IPS-20b (cell line): Measurements from ENCODE around the gene FAM184A.

Experiments used
- H3K27ac ChIP-seq: one replicate; pipeline ENCODE4 v1.5.1; 2013; ENCODE audit warnings: low read length
- H3K27me3 ChIP-seq: 2 replicates; pipeline ENCODE4 v1.6.1; 2013; ENCODE audit warnings: mild to moderate bottlenecking, low read length, inconsistent platforms; ENCODE audit not compliant: insufficient read depth
- H3K36me3 ChIP-seq: 2 replicates; pipeline ENCODE4 v1.6.1; 2013; ENCODE audit warnings: low read depth, mild to moderate bottlenecking, inconsistent platforms, low read length, moderate library complexity; ENCODE audit not compliant: insufficient read depth
- H3K4me1 ChIP-seq: 2 replicates; pipeline ENCODE4 v1.6.1; 2013; ENCODE audit warnings: mild to moderate bottlenecking, control low read depth, inconsistent platforms, low read length, moderate library complexity; ENCODE audit not compliant: insufficient read depth
- H3K4me3 ChIP-seq: 2 replicates; pipeline ENCODE4 v1.5.1; 2013; ENCODE audit warnings: mild to moderate bottlenecking, low read length, inconsistent platforms
- H3K9ac ChIP-seq: 2 replicates; pipeline ENCODE4 v1.6.1; 2013; ENCODE audit warnings: low read depth, mild to moderate bottlenecking, inconsistent platforms, low read length, moderate library complexity
- H3K9me3 ChIP-seq: 2 replicates; pipeline ENCODE4 v1.6.1; 2013; ENCODE audit warnings: mild to moderate bottlenecking, low read depth, low read length, inconsistent platforms; ENCODE audit not compliant: insufficient read depth

FAM184A gene

GRCh38 chr6:118981884-118982574 is 96.4 kb downstream of the FAM184A start:
- Histone ChIP-seq H3K27ac (no peak overlapping the region), H3K36me3 (peaks cover 11% of the 10 kb centered on the region; the same call in 1 of the 2 replicates), H3K4me1 (no peaks in the 10 kb centered on the region), H3K27me3 (no peaks in the 10 kb centered on the region), H3K9ac (no peak overlapping the region), H3K9me3 (no peaks in the 10 kb centered on the region), H3K4me3 (no peak overlapping the region)

DNA sequence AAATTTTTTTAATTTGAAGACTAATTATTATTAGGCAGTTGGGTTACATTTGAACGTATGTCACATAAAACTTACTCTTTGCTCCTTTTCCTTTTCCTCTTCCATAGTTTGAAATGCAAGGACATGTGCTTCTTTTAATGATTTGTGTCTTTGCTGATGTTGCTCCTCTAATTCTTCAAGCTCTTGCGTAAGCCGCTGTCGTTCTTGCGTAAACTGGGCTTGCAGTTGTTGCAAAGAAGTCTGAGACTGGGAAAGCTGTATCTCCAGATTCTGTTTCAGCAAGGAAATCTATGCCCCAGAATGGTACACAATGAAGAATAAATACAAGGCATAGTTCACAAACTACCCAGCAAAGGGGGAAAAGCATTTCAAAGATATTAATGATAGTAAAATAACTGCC is 98.4 kb downstream of the FAM184A start:
- Histone ChIP-seq H3K9ac (no peak overlapping the region), H3K4me3 (no peak overlapping the region), H3K27ac (no peak overlapping the region), H3K27me3 (no peaks in the 10 kb centered on the region), H3K9me3 (no peaks in the 10 kb centered on the region), H3K36me3 (peaks cover 11% of the 10 kb centered on the region; the same call in 1 of the 2 replicates), H3K4me1 (no peaks in the 10 kb centered on the region)

DNA sequence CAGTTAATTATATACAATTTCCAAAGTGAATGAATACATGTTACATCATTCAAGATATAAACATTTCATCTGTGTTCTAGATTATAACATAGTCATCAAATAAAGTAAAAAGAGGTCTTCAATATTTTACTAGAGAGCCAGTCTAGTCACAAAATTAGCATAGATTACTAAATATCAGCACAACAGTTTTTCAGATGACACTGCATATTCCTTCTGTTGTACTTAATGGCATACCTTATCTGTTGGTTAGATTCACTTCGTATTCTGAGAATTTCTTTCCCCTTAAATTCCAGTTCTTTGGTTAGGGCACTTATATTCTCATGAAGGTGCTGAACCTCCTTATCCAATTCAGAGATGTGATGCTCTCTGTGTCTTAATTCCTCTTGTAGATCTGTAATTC is 103.7 kb downstream of the FAM184A start:
- peaks cover 14% of the 10 kb centered on the region for H3K4me1 ChIP-seq
- no peaks in the 10 kb centered on the region for H3K27me3 ChIP-seq
- H3K27ac ChIP-seq: no peak overlapping the region
- peaks cover 23% of the 10 kb centered on the region for H3K36me3 ChIP-seq
- no peak overlapping the region for H3K4me3 ChIP-seq
- no peaks in the 10 kb centered on the region for H3K9me3 ChIP-seq
- H3K9ac ChIP-seq: no peak overlapping the region

DNA sequence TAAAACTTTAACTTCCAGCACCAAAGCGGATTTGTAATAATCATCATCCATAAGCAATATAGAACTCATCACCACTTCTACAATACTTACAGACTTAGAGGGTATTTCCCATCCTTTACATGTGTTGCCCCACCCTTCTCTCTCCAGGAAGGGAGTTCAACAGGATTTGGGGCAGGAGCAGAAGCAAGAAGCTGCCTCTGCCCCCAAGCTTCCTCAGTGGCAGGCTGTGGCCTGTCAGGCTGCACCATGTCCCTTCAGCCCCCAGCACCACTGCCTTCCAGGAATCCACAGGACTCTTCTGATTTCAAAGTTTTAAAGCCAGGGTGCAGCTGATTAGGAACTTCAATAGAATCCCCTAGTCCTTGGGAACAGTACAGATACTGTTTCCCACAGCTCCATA is 106.8 kb downstream of the FAM184A start:
- Histone ChIP-seq H3K27ac (no peak overlapping the region), H3K27me3 (no peaks in the 10 kb centered on the region), H3K36me3 (peaks cover 11% of the 10 kb centered on the region), H3K4me3 (no peak overlapping the region), H3K4me1 (peaks cover 14% of the 10 kb centered on the region), H3K9me3 (no peaks in the 10 kb centered on the region), H3K9ac (no peak overlapping the region)

DNA sequence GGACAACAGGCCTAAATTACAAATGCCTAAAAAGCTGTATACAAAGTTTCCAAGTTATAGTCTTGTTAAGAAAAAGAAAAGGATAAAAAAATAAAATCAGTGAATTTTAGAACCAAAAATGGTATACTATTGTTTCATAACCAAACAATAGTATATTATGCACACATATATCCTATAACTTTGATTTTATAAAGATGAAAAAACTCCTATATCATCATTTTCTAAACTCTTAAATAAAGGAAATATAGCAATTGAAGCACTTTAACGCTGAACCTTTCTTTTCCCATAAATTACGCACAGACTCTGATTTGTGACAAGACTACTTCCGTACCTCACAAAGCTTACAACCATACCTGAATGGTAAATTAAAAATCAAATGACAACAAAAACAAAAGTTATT is 107.6 kb downstream of the FAM184A start:
- Histone ChIP-seq H3K4me3 (no peak overlapping the region), H3K27ac (no peak overlapping the region), H3K36me3 (peaks cover 11% of the 10 kb centered on the region), H3K4me1 (peaks cover 14% of the 10 kb centered on the region), H3K27me3 (no peaks in the 10 kb centered on the region), H3K9ac (no peak overlapping the region), H3K9me3 (no peaks in the 10 kb centered on the region)

DNA sequence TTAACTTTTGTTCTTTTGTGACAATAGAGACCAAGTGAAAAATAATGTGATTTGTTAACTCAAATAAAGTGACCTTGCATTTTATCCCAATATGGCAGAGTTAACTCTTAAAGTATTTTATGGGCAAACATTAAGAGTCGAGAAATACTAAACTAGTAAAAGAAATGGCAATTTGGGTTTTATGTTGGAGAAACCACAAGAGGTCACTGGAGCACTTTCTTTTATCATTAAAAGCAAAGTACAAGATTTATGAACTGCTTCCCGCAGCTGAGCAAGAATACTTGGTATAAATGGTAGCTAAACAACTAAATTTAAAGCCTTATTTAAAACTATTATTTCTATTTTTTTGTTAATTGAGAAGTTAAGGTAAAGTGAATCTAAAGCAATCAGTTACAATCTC is 110.0 kb downstream of the FAM184A start:
- H3K9ac ChIP-seq: no peak overlapping the region
- no peaks in the 10 kb centered on the region for H3K27me3 ChIP-seq
- no peaks in the 10 kb centered on the region for H3K9me3 ChIP-seq
- peaks cover 14% of the 10 kb centered on the region for H3K4me1 ChIP-seq
- H3K27ac ChIP-seq: no peak overlapping the region
- no peaks in the 10 kb centered on the region for H3K36me3 ChIP-seq
- no peak overlapping the region for H3K4me3 ChIP-seq

DNA sequence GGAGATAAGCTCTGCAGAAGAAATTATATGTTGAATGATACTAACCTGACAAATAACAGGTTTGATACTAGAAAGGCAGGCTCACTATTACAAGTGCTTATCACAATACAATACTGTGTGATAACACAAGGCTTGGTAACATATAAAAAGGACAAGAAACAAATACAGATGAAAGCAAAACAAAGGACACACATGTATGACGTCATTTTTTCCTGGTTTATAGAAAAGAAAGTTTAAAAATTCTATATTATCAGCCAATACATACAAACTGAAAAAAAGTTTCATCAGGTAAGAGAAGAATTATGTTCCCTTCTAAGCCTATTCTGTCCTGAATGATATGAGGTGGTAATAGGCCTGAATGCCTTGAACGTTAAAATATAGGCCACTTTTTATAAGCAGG is 111.2 kb downstream of the FAM184A start:
- Histone ChIP-seq H3K9me3 (no peaks in the 10 kb centered on the region), H3K36me3 (no peaks in the 10 kb centered on the region), H3K4me3 (no peak overlapping the region), H3K4me1 (peaks cover 7% of the 10 kb centered on the region; the same call in 1 of the 2 replicates), H3K9ac (no peak overlapping the region), H3K27me3 (no peaks in the 10 kb centered on the region), H3K27ac (no peak overlapping the region)

DNA sequence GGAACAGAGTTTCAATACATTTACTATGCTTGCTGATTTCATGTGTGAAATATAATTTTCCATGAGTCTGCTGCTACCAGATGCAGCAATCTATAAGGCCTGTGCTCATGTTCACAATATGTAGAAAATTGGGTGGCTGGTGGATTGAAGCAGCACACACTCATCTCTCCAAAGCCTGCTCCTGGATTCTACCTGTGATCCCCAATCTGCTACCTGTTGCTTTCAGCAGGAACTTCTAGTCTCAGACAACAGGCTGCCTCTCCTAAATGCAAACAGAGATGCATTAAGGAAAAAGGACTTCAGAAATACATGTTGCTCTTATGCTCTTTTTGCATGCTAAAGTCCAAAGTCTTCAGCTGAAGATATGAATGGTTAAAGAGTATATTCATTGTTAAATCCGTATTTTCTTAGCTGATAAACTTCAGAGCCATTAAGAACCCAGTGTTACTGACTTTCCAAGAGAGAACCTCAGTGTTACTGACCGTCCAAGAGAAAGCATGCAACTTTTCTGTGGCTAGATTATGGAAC is 112.6 kb downstream of the FAM184A start:
- H3K36me3 ChIP-seq: no peaks in the 10 kb centered on the region
- no peaks in the 10 kb centered on the region for H3K27me3 ChIP-seq
- no peak overlapping the region for H3K4me3 ChIP-seq
- H3K4me1 ChIP-seq: no peaks in the 10 kb centered on the region
- no peak overlapping the region for H3K9ac ChIP-seq
- H3K27ac ChIP-seq: no peak overlapping the region
- no peaks in the 10 kb centered on the region for H3K9me3 ChIP-seq

GRCh38 chr6:118965371-118965770 is 113.1 kb downstream of the FAM184A start:
- H3K4me3 ChIP-seq: no peak overlapping the region

DNA sequence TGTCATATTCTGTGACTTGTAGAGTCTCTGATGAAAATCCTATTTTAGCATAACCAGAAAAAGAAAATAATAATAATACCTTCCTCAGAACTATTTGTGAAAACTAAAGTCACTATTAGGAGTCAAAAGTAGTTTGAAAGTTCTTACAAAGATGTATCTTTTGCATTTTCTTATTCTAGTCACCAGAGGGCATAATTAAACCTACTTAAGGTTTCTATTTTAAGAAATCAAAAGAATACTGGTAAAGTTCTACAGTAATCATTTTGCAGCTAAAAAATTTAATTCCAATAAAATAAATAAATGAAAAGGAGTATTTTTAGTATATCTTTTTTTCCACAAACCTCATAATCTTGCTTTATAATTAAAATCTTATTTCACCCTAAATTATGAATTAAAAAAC is 115.5 kb downstream of the FAM184A start:
- Histone ChIP-seq H3K4me3 (no peak overlapping the region), H3K9ac (no peak overlapping the region), H3K27ac (no peak overlapping the region), H3K9me3 (no peaks in the 10 kb centered on the region), H3K36me3 (no peaks in the 10 kb centered on the region), H3K27me3 (no peaks in the 10 kb centered on the region), H3K4me1 (no peaks in the 10 kb centered on the region; the same call in 1 of the 2 replicates)

More at GRCh38 chr6:118965371-118965770, 113.1 kb downstream of the FAM184A start:
- Histone ChIP-seq H3K9ac (no peak overlapping the region), H3K9me3 (no peaks in the 10 kb centered on the region), H3K27ac (no peak overlapping the region), H3K36me3 (no peaks in the 10 kb centered on the region), H3K4me1 (no peaks in the 10 kb centered on the region), H3K27me3 (no peaks in the 10 kb centered on the region)

GRCh38 chr6:118959903-118960302 is 118.6 kb downstream of the FAM184A start:
- Histone ChIP-seq H3K9me3 (no peaks in the 10 kb centered on the region), H3K27ac (no peak overlapping the region), H3K4me1 (no peaks in the 10 kb centered on the region; the same call in 1 of the 2 replicates), H3K27me3 (no peaks in the 10 kb centered on the region), H3K36me3 (no peaks in the 10 kb centered on the region), H3K9ac (no peak overlapping the region), H3K4me3 (no peak overlapping the region)

- Histone ChIP-seq H3K4me1 (no peaks in the 10 kb centered on the region), H3K36me3 (no peaks in the 10 kb centered on the region), H3K4me3 (no peak overlapping the region), H3K9me3 (no peaks in the 10 kb centered on the region), H3K27me3 (no peaks in the 10 kb centered on the region), H3K27ac (no peak overlapping the region), H3K9ac (no peak overlapping the region)
Observed at GRCh38 chr6:118953391-118953790, 125.1 kb downstream of the FAM184A start.
